GM23338 (cell line): ENCODE results near the gene CHST11. TPM values are rescaled to one million over a fixed set of nuclear protein-coding genes. Genes with fewer than 3 reads are reported as not detected.

Experiments
- ATAC-seq: fragments of 200-7000 bp; cut with Tn5 transposase; 3 replicates; pipeline ENCODE4 v1.9.1; 2020
- DNase-seq: peaks from one replicate; pipeline ENCODE4 v3.0.0-alpha.2; 2015; ENCODE audit warnings: low spot score
- H2AFZ ChIP-seq: fragments of 200-600 bp; sonication (generic); 2 replicates; pipeline ENCODE4 v1.8.0; 2016; ENCODE audit warnings: antibody characterized with exemption, mild to moderate bottlenecking, moderate library complexity
- H3F3A ChIP-seq: fragments of 200-600 bp; sonication (generic); replicated peaks from 2 replicates; pipeline ENCODE4 v1.8.0; 2017; ENCODE audit warnings: antibody characterized with exemption, mixed run types, low read depth
- H3K27ac ChIP-seq: fragments of 200-600 bp; sonication (generic); 2 replicates; pipeline ENCODE4 v1.6.1; 2016; ENCODE audit warnings: low read depth
- H3K27me3 ChIP-seq: fragments of 200-600 bp; sonication (generic); 2 replicates; pipeline ENCODE4 v1.8.0; 2016; ENCODE audit warnings: mild to moderate bottlenecking, mixed run types, moderate library complexity; ENCODE audit not compliant: insufficient read depth
- H3K36me3 ChIP-seq: fragments of 200-600 bp; sonication (generic); 2 replicates; pipeline ENCODE4 v1.8.0; 2016; ENCODE audit warnings: mild to moderate bottlenecking; ENCODE audit not compliant: insufficient read depth
- H3K4me1 ChIP-seq: fragments of 200-600 bp; sonication (generic); 2 replicates; pipeline ENCODE4 v1.8.0; 2016; ENCODE audit warnings: mild to moderate bottlenecking, moderate library complexity; ENCODE audit not compliant: insufficient read depth
- H3K4me2 ChIP-seq: fragments of 200-600 bp; sonication (generic); 2 replicates; pipeline ENCODE4 v1.7.1; 2017; ENCODE audit warnings: mixed run types
- H3K4me3 ChIP-seq: fragments of 200-600 bp; sonication (generic); 2 replicates; pipeline ENCODE4 v1.6.1; 2016; ENCODE audit warnings: mixed run types
- H3K79me2 ChIP-seq: fragments of 200-600 bp; sonication (generic); replicated peaks from 2 replicates; pipeline ENCODE4 v1.8.0; 2017; ENCODE audit warnings: mild to moderate bottlenecking; ENCODE audit not compliant: insufficient read depth
- H3K9me2 ChIP-seq: fragments of 200-600 bp; sonication (generic); 2 replicates; pipeline ENCODE4 v1.8.0; 2017; ENCODE audit not compliant: insufficient read depth
- H4K20me1 ChIP-seq: fragments of 200-600 bp; sonication (generic); replicated peaks from 2 replicates; pipeline ENCODE4 v1.8.0; 2017; ENCODE audit warnings: mild to moderate bottlenecking; ENCODE audit not compliant: insufficient read depth
- H3K27ac Mint-ChIP-seq: 2 replicates; pipeline ENCODE4 v1.8.0; 2020; ENCODE audit warnings: inconsistent platforms, mild to moderate bottlenecking, moderate library complexity, mixed read lengths
- H3K27me3 Mint-ChIP-seq: 3 replicates; pipeline ENCODE4 v1.8.0; 2022; ENCODE audit warnings: low read depth, mild to moderate bottlenecking, moderate library complexity, mixed read lengths, inconsistent platforms; ENCODE audit not compliant: insufficient read depth, poor library complexity
- H3K36me3 Mint-ChIP-seq: 3 replicates; pipeline ENCODE4 v1.8.0; 2021; ENCODE audit warnings: low read depth, mild to moderate bottlenecking, inconsistent platforms, moderate library complexity, mixed read lengths
- H3K4me1 Mint-ChIP-seq: 3 replicates; pipeline ENCODE4 v1.8.0; 2020; ENCODE audit warnings: mild to moderate bottlenecking, inconsistent platforms, mixed read lengths
- H3K4me3 Mint-ChIP-seq: 3 replicates; pipeline ENCODE4 v1.8.0; 2021; ENCODE audit warnings: moderate library complexity, mild to moderate bottlenecking, inconsistent platforms, mixed read lengths
- H3K9me3 Mint-ChIP-seq: 3 replicates; pipeline ENCODE4 v1.8.0; 2020; ENCODE audit warnings: moderate library complexity, mild to moderate bottlenecking, inconsistent platforms, mixed read lengths
- CREB1 ChIP-seq: fragments of 250-450 bp; sonication (Bioruptor Pico); IDR thresholded peaks from 2 replicates; pipeline ENCODE4 v1.5.0; 2020; ENCODE audit warnings: low read depth, mild to moderate bottlenecking, moderate library complexity
- CTCF ChIP-seq, 2 experiments: fragments of 200-600 bp in 1 of 2; sonication (generic) in 1 of 2; conservative IDR thresholded peaks; 2 replicates each; pipeline versions ENCODE4 v1.5.1 to v1.6.1; 2016 to 2017; ENCODE audit warnings: antibody characterized with exemption in 2 of 2, low read depth in 2 of 2, mild to moderate bottlenecking in 2 of 2, moderate library complexity in 1 of 2
- EZH2 ChIP-seq: fragments of 200-600 bp; sonication (generic); IDR thresholded peaks from one replicate; pipeline ENCODE4 v1.8.0; 2017; ENCODE audit warnings: antibody characterized with exemption, mild to moderate bottlenecking, low read depth; ENCODE audit not compliant: unreplicated experiment
- EZH2phosphoT487 ChIP-seq: fragments of 200-600 bp; sonication (generic); IDR thresholded peaks from one replicate; pipeline ENCODE4 v1.8.1; 2018; ENCODE audit warnings: antibody characterized with exemption; ENCODE audit not compliant: unreplicated experiment
- JUNB ChIP-seq: IDR thresholded peaks from one replicate; pipeline ENCODE4 v1.6.1; 2016; ENCODE audit warnings: antibody characterized with exemption; ENCODE audit not compliant: unreplicated experiment
- NANOG ChIP-seq: IDR thresholded peaks from 2 replicates; pipeline ENCODE4 v1.6.1; 2016; ENCODE audit warnings: antibody characterized with exemption, borderline replicate concordance
- POLR2AphosphoS5 ChIP-seq: IDR thresholded peaks from 2 replicates; pipeline ENCODE4 v1.6.1; 2016; ENCODE audit warnings: antibody characterized with exemption, low read depth
- REST ChIP-seq: IDR thresholded peaks from one replicate; pipeline ENCODE4 v1.6.1; 2018; ENCODE audit warnings: antibody characterized with exemption; ENCODE audit not compliant: unreplicated experiment
- STAT1 ChIP-seq: IDR thresholded peaks from one replicate; pipeline ENCODE4 v1.6.1; 2016; ENCODE audit warnings: antibody characterized with exemption; ENCODE audit not compliant: unreplicated experiment
- ZNF114 ChIP-seq: fragments of 250-450 bp; sonication (Bioruptor Pico); IDR thresholded peaks from 2 replicates; pipeline ENCODE4 v1.5.0; 2020; ENCODE audit warnings: mild to moderate bottlenecking, moderate library complexity
- ZNF331 ChIP-seq: fragments of 250-450 bp; sonication (Bioruptor Pico); IDR thresholded peaks from 2 replicates; pipeline ENCODE4 v1.5.0; 2020; ENCODE audit warnings: low read depth, mild to moderate bottlenecking, moderate library complexity
- polyA plus RNA-seq: library from polyadenylated mRNA; unstranded; fragments of >200 nt; fragmentation: Nextera tagmentation; extraction: Ambion mirVana; gene quantifications from 2 replicates; pipeline ENCODE4 v1.2.1, GENCODE V29; 2016
- total RNA-seq: library from RNA; depleted of rRNA; stranded (reverse); fragments of >200 nt; shearing (Covaris generic); gene quantifications from 2 replicates; pipeline ENCODE4 v1.2.3, GENCODE V29; 2014
- TF ChIP-seq, protein P1 (sequence below): fragments of 250-450 bp; sonication (Bioruptor Pico); IDR thresholded peaks from 2 replicates; pipeline ENCODE4 v1.5.0; 2020; ENCODE audit warnings: mild to moderate bottlenecking, moderate library complexity
- TF ChIP-seq, protein P2 (sequence below): IDR thresholded peaks from 2 replicates; pipeline ENCODE4 v1.6.1; 2016; ENCODE audit warnings: antibody characterized with exemption

Gene CHST11
- total and polyA plus RNA-seq, 2 experiments from 2014 or later, result 7.7 to 25.7 TPM

DNA sequence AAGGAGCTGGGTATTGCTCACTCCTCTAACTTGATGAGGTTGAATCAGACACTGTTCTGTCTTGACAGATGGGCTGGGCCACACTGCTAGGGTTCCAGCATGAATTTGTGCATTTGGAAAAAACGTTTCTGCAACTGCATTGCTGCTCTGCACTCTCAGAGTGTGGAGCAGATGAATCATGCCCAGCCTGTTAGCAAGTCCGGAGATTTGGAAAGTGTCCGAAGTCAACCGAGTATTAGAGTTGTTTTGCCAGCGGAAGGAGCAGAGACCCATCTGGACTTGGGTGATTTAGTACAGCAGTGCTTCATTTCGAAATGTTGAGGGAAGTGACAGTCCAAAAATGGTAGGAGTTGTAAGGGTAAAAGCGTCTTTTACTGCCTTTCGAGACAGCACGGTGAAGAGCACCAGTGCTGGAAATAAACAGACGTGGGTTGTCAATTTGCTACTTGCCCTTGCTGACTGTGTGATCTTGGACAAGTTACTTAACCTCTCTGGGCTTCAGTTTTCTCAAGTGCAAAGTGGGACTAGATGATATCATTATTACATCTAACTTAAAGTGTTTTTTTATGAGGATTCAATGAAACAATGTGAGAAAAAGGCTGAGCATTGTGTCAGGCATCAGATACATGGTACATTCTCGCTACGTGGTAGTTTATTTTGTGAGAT lies 139.5 kb downstream of the CHST11 start:
- no peak overlapping the region for H3K4me3 ChIP-seq
- H3K27ac Mint-ChIP-seq, result no peak overlapping the region
- H3K36me3 ChIP-seq, result no peaks in the 10 kb centered on the region
- peaks cover 24% of the 10 kb centered on the region for H3K4me1 Mint-ChIP-seq
- no peaks in the 10 kb centered on the region for H3K79me2 ChIP-seq
- ATAC-seq, result no peak
- no peaks in the 10 kb centered on the region for H3K9me2 ChIP-seq
- H3K27me3 ChIP-seq, result no peaks in the 10 kb centered on the region
- H3K36me3 Mint-ChIP-seq, result no peaks in the 10 kb centered on the region
- no peak overlapping the region for H2AFZ ChIP-seq
- no peaks in the 10 kb centered on the region; the same call in 2 of the 3 replicates for H3K9me3 Mint-ChIP-seq
- H4K20me1 ChIP-seq, result no peaks in the 10 kb centered on the region; the same call in none of the 2 replicates
- H3K4me1 ChIP-seq, result peaks cover 12% of the 10 kb centered on the region; the same call in 1 of the 2 replicates
- H3K4me2 ChIP-seq, result no peak overlapping the region
- no peak for TF ChIP-seq JUNB
- no peak for TF ChIP-seq EZH2
- no peak for TF ChIP-seq CTCF (conservative IDR thresholded peaks at IDR 0.05; ENCODE audit: low read depth in 2 of 2)
- TF ChIP-seq, protein P1, sequence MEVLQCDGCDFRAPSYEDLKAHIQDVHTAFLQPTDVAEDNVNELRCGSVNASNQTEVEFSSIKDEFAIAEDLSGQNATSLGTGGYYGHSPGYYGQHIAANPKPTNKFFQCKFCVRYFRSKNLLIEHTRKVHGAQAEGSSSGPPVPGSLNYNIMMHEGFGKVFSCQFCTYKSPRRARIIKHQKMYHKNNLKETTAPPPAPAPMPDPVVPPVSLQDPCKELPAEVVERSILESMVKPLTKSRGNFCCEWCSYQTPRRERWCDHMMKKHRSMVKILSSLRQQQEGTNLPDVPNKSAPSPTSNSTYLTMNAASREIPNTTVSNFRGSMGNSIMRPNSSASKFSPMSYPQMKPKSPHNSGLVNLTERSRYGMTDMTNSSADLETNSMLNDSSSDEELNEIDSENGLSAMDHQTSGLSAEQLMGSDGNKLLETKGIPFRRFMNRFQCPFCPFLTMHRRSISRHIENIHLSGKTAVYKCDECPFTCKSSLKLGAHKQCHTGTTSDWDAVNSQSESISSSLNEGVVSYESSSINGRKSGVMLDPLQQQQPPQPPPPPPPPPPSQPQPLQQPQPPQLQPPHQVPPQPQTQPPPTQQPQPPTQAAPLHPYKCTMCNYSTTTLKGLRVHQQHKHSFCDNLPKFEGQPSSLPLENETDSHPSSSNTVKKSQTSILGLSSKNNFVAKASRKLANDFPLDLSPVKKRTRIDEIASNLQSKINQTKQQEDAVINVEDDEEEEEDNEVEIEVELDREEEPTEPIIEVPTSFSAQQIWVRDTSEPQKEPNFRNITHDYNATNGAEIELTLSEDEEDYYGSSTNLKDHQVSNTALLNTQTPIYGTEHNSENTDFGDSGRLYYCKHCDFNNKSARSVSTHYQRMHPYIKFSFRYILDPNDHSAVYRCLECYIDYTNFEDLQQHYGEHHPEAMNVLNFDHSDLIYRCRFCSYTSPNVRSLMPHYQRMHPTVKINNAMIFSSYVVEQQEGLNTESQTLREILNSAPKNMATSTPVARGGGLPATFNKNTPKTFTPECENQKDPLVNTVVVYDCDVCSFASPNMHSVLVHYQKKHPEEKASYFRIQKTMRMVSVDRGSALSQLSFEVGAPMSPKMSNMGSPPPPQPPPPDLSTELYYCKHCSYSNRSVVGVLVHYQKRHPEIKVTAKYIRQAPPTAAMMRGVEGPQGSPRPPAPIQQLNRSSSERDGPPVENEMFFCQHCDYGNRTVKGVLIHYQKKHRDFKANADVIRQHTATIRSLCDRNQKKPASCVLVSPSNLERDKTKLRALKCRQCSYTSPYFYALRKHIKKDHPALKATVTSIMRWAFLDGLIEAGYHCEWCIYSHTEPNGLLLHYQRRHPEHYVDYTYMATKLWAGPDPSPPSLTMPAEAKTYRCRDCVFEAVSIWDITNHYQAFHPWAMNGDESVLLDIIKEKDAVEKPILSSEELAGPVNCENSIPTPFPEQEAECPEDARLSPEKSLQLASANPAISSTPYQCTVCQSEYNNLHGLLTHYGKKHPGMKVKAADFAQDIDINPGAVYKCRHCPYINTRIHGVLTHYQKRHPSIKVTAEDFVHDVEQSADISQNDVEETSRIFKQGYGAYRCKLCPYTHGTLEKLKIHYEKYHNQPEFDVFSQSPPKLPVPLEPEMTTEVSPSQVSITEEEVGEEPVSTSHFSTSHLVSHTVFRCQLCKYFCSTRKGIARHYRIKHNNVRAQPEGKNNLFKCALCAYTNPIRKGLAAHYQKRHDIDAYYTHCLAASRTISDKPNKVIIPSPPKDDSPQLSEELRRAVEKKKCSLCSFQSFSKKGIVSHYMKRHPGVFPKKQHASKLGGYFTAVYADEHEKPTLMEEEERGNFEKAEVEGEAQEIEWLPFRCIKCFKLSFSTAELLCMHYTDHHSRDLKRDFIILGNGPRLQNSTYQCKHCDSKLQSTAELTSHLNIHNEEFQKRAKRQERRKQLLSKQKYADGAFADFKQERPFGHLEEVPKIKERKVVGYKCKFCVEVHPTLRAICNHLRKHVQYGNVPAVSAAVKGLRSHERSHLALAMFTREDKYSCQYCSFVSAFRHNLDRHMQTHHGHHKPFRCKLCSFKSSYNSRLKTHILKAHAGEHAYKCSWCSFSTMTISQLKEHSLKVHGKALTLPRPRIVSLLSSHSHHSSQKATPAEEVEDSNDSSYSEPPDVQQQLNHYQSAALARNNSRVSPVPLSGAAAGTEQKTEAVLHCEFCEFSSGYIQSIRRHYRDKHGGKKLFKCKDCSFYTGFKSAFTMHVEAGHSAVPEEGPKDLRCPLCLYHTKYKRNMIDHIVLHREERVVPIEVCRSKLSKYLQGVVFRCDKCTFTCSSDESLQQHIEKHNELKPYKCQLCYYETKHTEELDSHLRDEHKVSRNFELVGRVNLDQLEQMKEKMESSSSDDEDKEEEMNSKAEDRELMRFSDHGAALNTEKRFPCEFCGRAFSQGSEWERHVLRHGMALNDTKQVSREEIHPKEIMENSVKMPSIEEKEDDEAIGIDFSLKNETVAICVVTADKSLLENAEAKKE (CRISPR knock-in tag), result no peak
- TF ChIP-seq POLR2AphosphoS5, result no peak
- TF ChIP-seq CREB1 (CRISPR knock-in tag), result no peak
- TF ChIP-seq ZNF114 (CRISPR knock-in tag), result no peak
- TF ChIP-seq EZH2phosphoT487, result no peak
- no peak for TF ChIP-seq REST
- TF ChIP-seq NANOG, result no peak
- no peak for TF ChIP-seq ZNF331 (CRISPR knock-in tag)
- TF ChIP-seq, protein P2, sequence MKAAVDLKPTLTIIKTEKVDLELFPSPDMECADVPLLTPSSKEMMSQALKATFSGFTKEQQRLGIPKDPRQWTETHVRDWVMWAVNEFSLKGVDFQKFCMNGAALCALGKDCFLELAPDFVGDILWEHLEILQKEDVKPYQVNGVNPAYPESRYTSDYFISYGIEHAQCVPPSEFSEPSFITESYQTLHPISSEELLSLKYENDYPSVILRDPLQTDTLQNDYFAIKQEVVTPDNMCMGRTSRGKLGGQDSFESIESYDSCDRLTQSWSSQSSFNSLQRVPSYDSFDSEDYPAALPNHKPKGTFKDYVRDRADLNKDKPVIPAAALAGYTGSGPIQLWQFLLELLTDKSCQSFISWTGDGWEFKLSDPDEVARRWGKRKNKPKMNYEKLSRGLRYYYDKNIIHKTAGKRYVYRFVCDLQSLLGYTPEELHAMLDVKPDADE, result no peak
- no peak for TF ChIP-seq STAT1
- no peaks in the 10 kb centered on the region for H3F3A ChIP-seq
- H3K27me3 Mint-ChIP-seq, result peaks cover 4% of the 10 kb centered on the region
- DNase-seq, result no peak
- H3K4me3 Mint-ChIP-seq, result no peak overlapping the region
- no peak overlapping the region for H3K27ac ChIP-seq
